Activated CD4-positive, alpha-beta T cell treated with anti-CD3 and anti-CD28 coated beads for 36 hours (primary cell): Measurements from ENCODE around the gene PSTK. TPM values are rescaled to one million over a fixed set of nuclear protein-coding genes. Genes with fewer than 3 reads are reported as not detected.
A peak's percentile ranks its signal among the peaks of the same experiment; 100 is the strongest.

Source experiments
- ATAC-seq: fragments of 200-7000 bp; cut with Tn5 transposase; one replicate; pipeline ENCODE4 v1.10.0; 2021; ENCODE audit warnings: mild to moderate bottlenecking, moderate library complexity
- CTCF ChIA-PET: fragments of 350-600 bp; sonication (Branson Sonifier 250); formaldehyde crosslinking; loops from one replicate; lab custom pipeline; 2021; ENCODE audit warnings: antibody characterized with exemption; lab: Charles Lee
- POLR2A ChIA-PET: fragments of 350-600 bp; sonication (Branson Sonifier 250); formaldehyde crosslinking; loops from one replicate; lab custom pipeline; 2021; ENCODE audit warnings: antibody characterized with exemption, inconsistent platforms; lab: Charles Lee
- DNase-seq: peaks from one replicate; pipeline ENCODE4 v3.0.0-alpha.2; 2020
- H3K27ac Mint-ChIP-seq: one replicate; pipeline ENCODE4 v1.8.0; 2021; ENCODE audit warnings: mixed read lengths
- H3K27me3 Mint-ChIP-seq: one replicate; pipeline ENCODE4 v1.8.0; 2021; ENCODE audit warnings: mixed read lengths
- H3K36me3 Mint-ChIP-seq: one replicate; pipeline ENCODE4 v1.8.0; 2021; ENCODE audit warnings: low read depth, mixed read lengths
- H3K4me1 Mint-ChIP-seq: one replicate; pipeline ENCODE4 v1.8.0; 2021; ENCODE audit warnings: mixed read lengths
- H3K4me3 Mint-ChIP-seq: one replicate; pipeline ENCODE4 v1.8.0; 2021; ENCODE audit warnings: mild to moderate bottlenecking, moderate library complexity, mixed read lengths
- H3K9me3 Mint-ChIP-seq: one replicate; pipeline ENCODE4 v1.8.0; 2021; ENCODE audit warnings: low read depth, mixed read lengths
- intact Hi-C, 2 experiments: fragments of 100-400 bp; cut with DNase I in 1 of 2; cut with micrococcal nuclease in 1 of 2; formaldehyde crosslinking; loops; one replicate each; pipeline versions ENCODE4 v1.14.2 to v1.15.1; 2022 to 2024; cut with DNase I, micrococcal nuclease
- total RNA-seq, 2 experiments: library from RNA; stranded (reverse); gene quantifications; one replicate each; pipeline ENCODE4 v1.2.3, GENCODE V29; 2021

Gene PSTK
- total RNA-seq, 2 experiments from 2014 or later = 2.8 to 2.9 TPM

- Mint-ChIP-seq H3K27ac (peak overlapping the region; percentile 99), H3K36me3 (peaks cover 8% of the 10 kb centered on the region), H3K4me1 (peaks cover 43% of the 10 kb centered on the region), H3K4me3 (peak overlapping the region; percentile 95), H3K9me3 (no peaks in the 10 kb centered on the region), H3K27me3 (no peaks in the 10 kb centered on the region)
- intact Hi-C loops = loop anchor here (1.0 to 10.0 kb wide), 10 partner anchors 27 to 1454 kb away; partner anchors contain the start of genes BUB3 (in 2 of the 2), C10orf88 (in 2 of the 2), FAM24B (in 2 of the 2) and PLEKHA1 (in 2 of the 2)
- POLR2A ChIA-PET = interaction anchor here (0.8 to 1.5 kb wide), 3 partner anchors 9 to 52 kb away, joined by 4 to 5 read pairs (median 5); partner anchors contain the start of gene PSTK
- peak; percentile 57 for ATAC-seq
- CTCF ChIA-PET = interaction anchor here (0.8 to 2.9 kb wide), 4 partner anchors 9 to 27 kb away, joined by 3 to 19 read pairs (median 4); partner anchors contain the start of gene PSTK
- DNase-seq = peak; percentile 63
Measured at GRCh38 chr10:123007558-123008354, 27.6 kb downstream of the PSTK start.

- intact Hi-C loops = loop anchor here (1.0 to 10.0 kb wide), 10 partner anchors 28 to 1453 kb away; partner anchors contain the start of genes BUB3 (in 2 of the 2), C10orf88 (in 2 of the 2), FAM24B (in 2 of the 2) and PLEKHA1 (in 2 of the 2)
- Mint-ChIP-seq H3K27ac (peak within 1 kb of the TSS; percentile 99), H3K4me3 (peak within 1 kb of the TSS; percentile 95), H3K9me3 (no peaks in the 10 kb centered on the region), H3K27me3 (no peaks in the 10 kb centered on the region), H3K4me1 (peaks cover 43% of the 10 kb centered on the region), H3K36me3 (peaks cover 11% of the 10 kb centered on the region)
- DNase-seq (peak; percentile 98), ATAC-seq (peak; percentile 87)
- CTCF ChIA-PET = interaction anchor here (0.5 to 2.9 kb wide), 3 partner anchors 17 to 149 kb away, joined by 3 to 19 read pairs (median 3); partner anchors contain the start of gene PSTK
- POLR2A ChIA-PET = interaction anchor here (1.5 kb wide), 1 partner anchor 28 kb away, joined by 5 read pairs; the partner anchor contains the start of gene PSTK
Measured at GRCh38 chr10:123008355-123009104, 28.3 kb downstream of the PSTK start, which contains the start of the genes ACADSB and IKZF5. Gene ACADSB (plus strand): TSS chr10:123009006. CDS start chr10:123009030, 24 bp downstream. Gene IKZF5 (minus strand): TSS chr10:123008795. CDS start chr10:122998625, 10,170 bp downstream.

GRCh38 chr10:123009105-123009820, 29.1 kb downstream of the PSTK start:
- intact Hi-C loops = loop anchor here (5.0 to 10.0 kb wide), 3 partner anchors 132 to 1406 kb away; partner anchors contain the start of genes FAM24B (in 1 of the 2), OAT (in 1 of the 2) and PLEKHA1 (in 1 of the 2)
- CTCF ChIA-PET = interaction anchor here (1.3 to 2.9 kb wide), 2 partner anchors 28 to 31 kb away, joined by 3 to 19 read pairs; partner anchors contain the start of gene PSTK
- H3K9me3 Mint-ChIP-seq = no peaks in the 10 kb centered on the region
- DNase-seq (peak; percentile 38), ATAC-seq (no peak)
- H3K36me3 Mint-ChIP-seq = peaks cover 13% of the 10 kb centered on the region
- POLR2A ChIA-PET = interaction anchor here (1.5 kb wide), 1 partner anchor 29 kb away, joined by 5 read pairs; the partner anchor contains the start of gene PSTK
- H3K27me3 Mint-ChIP-seq = no peaks in the 10 kb centered on the region
- H3K27ac Mint-ChIP-seq = peak overlapping the region; percentile 99
- H3K4me3 Mint-ChIP-seq = peak overlapping the region; percentile 95
- H3K4me1 Mint-ChIP-seq = peaks cover 41% of the 10 kb centered on the region

GRCh38 chr10:123011987-123012386, 31.8 kb downstream of the PSTK start:
- intact Hi-C loops = no loop called here
- ChIA-PET CTCF (interaction anchor here (0.5 to 0.6 kb wide), 2 partner anchors 35 to 109 kb away, joined by 3 read pairs; no protein-coding TSS in a partner anchor), POLR2A (no interaction called here)
- Mint-ChIP-seq H3K27me3 (no peaks in the 10 kb centered on the region), H3K4me1 (peaks cover 22% of the 10 kb centered on the region), H3K27ac (no peak overlapping the region), H3K4me3 (no peak overlapping the region), H3K9me3 (no peaks in the 10 kb centered on the region), H3K36me3 (peaks cover 13% of the 10 kb centered on the region)
- ATAC-seq (no peak), DNase-seq (no peak)

- no peak overlapping the region for H3K4me3 Mint-ChIP-seq
- CTCF ChIA-PET = interaction anchor here (0.8 kb wide), 1 partner anchor 7 kb away, joined by 3 read pairs; no protein-coding TSS in a partner anchor
- H3K9me3 Mint-ChIP-seq = no peaks in the 10 kb centered on the region
Measured at GRCh38 chr10:123013456-123014419, 33.5 kb downstream of the PSTK start.

GRCh38 chr10:123014772-123015171, 34.6 kb downstream of the PSTK start:
- ChIA-PET CTCF (no interaction called here), POLR2A (no interaction called here)
- DNase-seq (no peak), ATAC-seq (no peak)
- Mint-ChIP-seq H3K27ac (no peak overlapping the region), H3K27me3 (no peaks in the 10 kb centered on the region), H3K9me3 (no peaks in the 10 kb centered on the region), H3K4me1 (peaks cover 12% of the 10 kb centered on the region), H3K4me3 (no peak overlapping the region), H3K36me3 (peaks cover 14% of the 10 kb centered on the region)
- intact Hi-C loops = no loop called here

More at GRCh38 chr10:123013456-123014419, 33.5 kb downstream of the PSTK start:
- Mint-ChIP-seq H3K36me3 (peaks cover 14% of the 10 kb centered on the region), H3K27ac (no peak overlapping the region), H3K27me3 (no peaks in the 10 kb centered on the region), H3K4me1 (peaks cover 15% of the 10 kb centered on the region)
- no peak for DNase-seq
- POLR2A ChIA-PET = interaction anchor here (0.6 kb wide), 1 partner anchor 16 kb away, joined by 3 read pairs; no protein-coding TSS in a partner anchor
- peak; percentile 30 for ATAC-seq
- intact Hi-C loops = no loop called here

- peaks cover 14% of the 10 kb centered on the region for H3K36me3 Mint-ChIP-seq
- intact Hi-C loops = no loop called here
- H3K4me1 Mint-ChIP-seq = peaks cover 2% of the 10 kb centered on the region
- ChIA-PET POLR2A (no interaction called here), CTCF (no interaction called here)
- H3K27ac Mint-ChIP-seq = no peak overlapping the region
- H3K27me3 Mint-ChIP-seq = no peaks in the 10 kb centered on the region
- DNase-seq = no peak
- ATAC-seq = no peak
- no peak overlapping the region for H3K4me3 Mint-ChIP-seq
- H3K9me3 Mint-ChIP-seq = no peaks in the 10 kb centered on the region
Measured at GRCh38 chr10:123016228-123016627, 36.0 kb downstream of the PSTK start.

- ChIA-PET POLR2A (no interaction called here), CTCF (no interaction called here)
- ATAC-seq = no peak
- no peak overlapping the region for H3K27ac Mint-ChIP-seq
- peaks cover 2% of the 10 kb centered on the region for H3K4me1 Mint-ChIP-seq
- no peaks in the 10 kb centered on the region for H3K9me3 Mint-ChIP-seq
- peaks cover 9% of the 10 kb centered on the region for H3K36me3 Mint-ChIP-seq
- intact Hi-C loops = no loop called here
- DNase-seq = no peak
- H3K4me3 Mint-ChIP-seq = no peak overlapping the region
- no peaks in the 10 kb centered on the region for H3K27me3 Mint-ChIP-seq
Measured at GRCh38 chr10:123017421-123018165, 37.4 kb downstream of the PSTK start.

GRCh38 chr10:123018531-123018930, 38.3 kb downstream of the PSTK start:
- no peak overlapping the region for H3K4me3 Mint-ChIP-seq
- no peaks in the 10 kb centered on the region for H3K9me3 Mint-ChIP-seq
- H3K4me1 Mint-ChIP-seq = peaks cover 2% of the 10 kb centered on the region
- ChIA-PET POLR2A (no interaction called here), CTCF (no interaction called here)
- H3K27me3 Mint-ChIP-seq = no peaks in the 10 kb centered on the region
- H3K27ac Mint-ChIP-seq = no peak overlapping the region
- H3K36me3 Mint-ChIP-seq = peaks cover 5% of the 10 kb centered on the region
- no peak for ATAC-seq
- DNase-seq = no peak
- intact Hi-C loops = no loop called here
